Activated gamma-delta T cell (primary cell): ENCODE data around the gene PSMC3IP.
"Not testable (repeated sequence)": the region's sequence is repeated elsewhere in the genome, so short reads cannot be mapped to it uniquely, and the experiment has no call there.

Experiments
- DNase-seq: peaks from one replicate; lab custom pipeline; 2025; lab: John Stamatoyannopoulos, UW

PSMC3IP gene

GRCh38 chr17:42561897-42562387, 15.6 kb downstream of the PSMC3IP start, which contains the start of gene COASY:
TSS of gene COASY (plus strand) at chr17:42562148. CDS start at chr17:42562623, 475 bp downstream.
- DNase-seq = no peak

- no peak for DNase-seq
Measured at GRCh38 chr17:42560246-42560645, 17.3 kb downstream of the PSMC3IP start.

GRCh38 chr17:42559075-42559474, 18.5 kb downstream of the PSMC3IP start:
- no peak for DNase-seq

- not testable (repeated sequence) for DNase-seq
Measured at GRCh38 chr17:42555961-42556617, 21.4 kb downstream of the PSMC3IP start.

- DNase-seq = no peak
Measured at GRCh38 chr17:42555122-42555622, 22.4 kb downstream of the PSMC3IP start.

- peak; percentile 66 for DNase-seq
Measured at GRCh38 chr17:42554250-42555121, 23.0 kb downstream of the PSMC3IP start.

- DNase-seq = no peak
Measured at GRCh38 chr17:42553866-42554249, 23.7 kb downstream of the PSMC3IP start.

- no peak for DNase-seq
Measured at GRCh38 chr17:42553161-42553818, 24.2 kb downstream of the PSMC3IP start.

- DNase-seq = not testable (repeated sequence)
Measured at GRCh38 chr17:42552736-42553135, 24.8 kb downstream of the PSMC3IP start, which contains the start of gene HSD17B1. TSS of gene HSD17B1 (plus strand) at chr17:42552923. CDS start at chr17:42552934, 11 bp downstream.

GRCh38 chr17:42548993-42549755, 28.4 kb downstream of the PSMC3IP start:
- no peak for DNase-seq

GRCh38 chr17:42548070-42548837, 29.3 kb downstream of the PSMC3IP start:
- DNase-seq = peak; percentile 41

GRCh38 chr17:42547698-42548069, 29.8 kb downstream of the PSMC3IP start:
- DNase-seq = no peak

- DNase-seq = no peak
Measured at GRCh38 chr17:42547001-42547461, 30.5 kb downstream of the PSMC3IP start.

GRCh38 chr17:42545755-42546505, 31.6 kb downstream of the PSMC3IP start:
- DNase-seq = not testable (repeated sequence)

- no peak for DNase-seq
Measured at GRCh38 chr17:42544874-42545283, 32.6 kb downstream of the PSMC3IP start.

GRCh38 chr17:42543190-42544079, 34.1 kb downstream of the PSMC3IP start:
- DNase-seq = no peak

- DNase-seq = no peak
Measured at GRCh38 chr17:42541041-42541833, 36.3 kb downstream of the PSMC3IP start.

GRCh38 chr17:42540558-42540957, 37.0 kb downstream of the PSMC3IP start:
- DNase-seq = not testable (repeated sequence)
